GM19395 (cell line): ENCODE results near the gene ANKS1B.
A peak's percentile ranks its signal among the peaks of the same experiment; 100 is the strongest.

Experiments used
- ATAC-seq: cut with Tn5 transposase; IDR thresholded peaks from one replicate; pipeline ENCODE4 v1.9.1; 2021; ENCODE audit warnings: mild to moderate bottlenecking, moderate library complexity; ENCODE audit not compliant: unreplicated experiment

ANKS1B gene

DNA sequence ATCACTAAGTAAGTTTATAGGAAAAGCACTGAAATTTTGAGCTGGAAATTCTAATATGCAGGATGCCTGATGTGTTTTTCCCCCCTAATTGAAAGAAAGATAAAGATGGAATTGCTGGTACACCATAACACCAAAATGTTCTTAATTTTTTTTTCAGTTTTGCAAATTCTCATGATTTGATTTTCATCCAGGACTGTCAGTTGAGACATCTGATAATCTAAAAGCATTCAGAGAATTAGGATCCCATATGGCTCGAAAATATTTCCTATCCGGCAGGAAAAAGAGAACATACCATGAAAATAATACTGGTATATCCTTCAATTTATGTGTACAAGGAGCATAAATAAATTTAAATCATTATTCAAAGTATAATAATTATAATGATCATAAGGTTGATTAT is 887.6 kb downstream of the ANKS1B start:
- no peak for ATAC-seq

DNA sequence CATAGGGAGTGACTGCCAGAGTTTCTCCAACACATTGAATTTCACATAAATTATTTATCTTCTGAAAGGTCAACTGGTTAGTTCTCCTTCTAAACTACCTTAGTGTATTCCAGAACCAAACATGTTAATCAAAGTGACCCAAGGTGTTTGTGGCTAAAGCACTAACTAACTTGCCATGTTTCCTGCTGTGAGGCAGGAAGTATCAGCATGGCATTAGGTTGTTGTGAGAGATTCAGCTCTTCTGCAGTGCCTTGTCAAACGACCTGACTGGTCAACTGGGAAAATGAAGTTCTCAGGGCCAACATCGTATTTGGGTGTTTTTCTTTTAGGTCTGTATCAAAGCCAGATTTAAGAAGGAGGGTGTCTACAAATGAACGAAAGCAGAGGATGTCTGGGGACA is 891.6 kb downstream of the ANKS1B start:
- no peak for ATAC-seq

DNA sequence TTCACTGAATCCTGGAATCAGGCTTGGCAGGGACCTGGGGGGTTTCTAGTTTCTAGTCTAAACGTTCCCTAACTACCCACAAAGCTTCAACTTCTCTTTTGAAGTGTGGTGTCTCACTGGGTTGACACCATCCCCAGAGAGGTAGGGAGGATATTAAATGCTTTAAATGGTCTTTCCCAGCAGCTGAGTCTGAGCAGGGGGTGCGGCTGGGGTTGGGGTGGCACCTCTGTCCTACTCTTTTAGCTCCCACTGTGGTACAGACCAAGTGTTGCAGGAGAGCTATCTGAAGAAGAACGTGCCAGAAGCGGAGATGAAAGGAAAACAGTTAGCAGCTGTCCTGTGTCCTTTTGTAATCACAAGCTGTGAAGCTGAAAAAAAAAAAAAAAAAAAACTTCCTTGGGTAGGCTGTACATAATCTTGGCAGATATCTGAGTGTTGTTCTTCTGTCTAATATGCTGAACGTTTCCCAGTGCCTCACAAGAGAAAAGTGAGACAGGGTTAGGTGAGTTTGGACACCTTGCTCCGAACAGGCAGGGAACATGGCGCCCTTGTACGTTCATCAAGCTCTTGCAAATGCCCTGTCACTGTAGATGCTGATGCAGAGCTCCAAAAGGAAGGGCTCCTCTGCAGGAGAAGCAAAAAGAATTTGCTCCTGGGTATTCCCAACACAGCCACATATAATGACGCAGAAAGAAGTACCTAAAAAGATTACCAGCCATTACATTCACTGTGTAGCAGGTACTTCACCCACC is 892.5 kb downstream of the ANKS1B start:
- no peak for ATAC-seq

DNA sequence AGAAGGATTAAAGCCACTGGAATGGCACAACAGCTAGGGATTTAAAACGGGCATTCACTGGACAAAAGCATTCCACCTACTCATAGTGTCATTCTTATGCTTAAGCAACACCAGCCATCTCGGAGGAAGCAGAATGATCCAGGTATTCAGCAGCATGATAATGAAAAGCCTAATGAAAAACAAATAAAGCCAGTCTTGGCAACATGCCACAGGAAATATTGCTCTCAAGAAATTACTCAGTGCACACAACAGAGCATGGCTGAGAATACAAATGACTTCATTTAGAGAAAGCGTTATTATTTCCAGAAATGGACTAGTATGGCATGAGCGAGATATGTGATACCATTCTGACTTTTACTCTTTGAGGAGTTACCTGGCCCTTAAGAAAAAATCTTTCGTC is 897.5 kb downstream of the ANKS1B start:
- ATAC-seq, result no peak

DNA sequence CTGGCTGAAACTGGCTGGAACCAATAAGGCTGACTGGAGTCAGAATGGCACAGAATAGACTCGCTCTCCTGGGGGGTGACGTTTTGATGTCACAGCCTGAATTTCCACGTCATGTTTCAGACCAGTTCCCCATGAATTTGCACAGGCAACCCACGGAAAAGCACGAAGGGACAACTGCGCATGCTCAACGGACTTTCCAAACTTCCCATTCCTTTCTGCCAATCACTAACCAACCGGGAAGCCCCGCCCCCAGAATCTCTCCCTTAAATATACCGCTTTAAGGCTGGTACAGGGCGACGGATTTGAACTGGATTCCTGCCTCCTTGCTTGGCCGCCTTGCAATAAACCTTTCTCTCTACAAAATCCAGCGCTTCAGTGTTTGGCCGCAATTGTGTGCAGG is 904.9 kb downstream of the ANKS1B start:
- ATAC-seq, result no peak

DNA sequence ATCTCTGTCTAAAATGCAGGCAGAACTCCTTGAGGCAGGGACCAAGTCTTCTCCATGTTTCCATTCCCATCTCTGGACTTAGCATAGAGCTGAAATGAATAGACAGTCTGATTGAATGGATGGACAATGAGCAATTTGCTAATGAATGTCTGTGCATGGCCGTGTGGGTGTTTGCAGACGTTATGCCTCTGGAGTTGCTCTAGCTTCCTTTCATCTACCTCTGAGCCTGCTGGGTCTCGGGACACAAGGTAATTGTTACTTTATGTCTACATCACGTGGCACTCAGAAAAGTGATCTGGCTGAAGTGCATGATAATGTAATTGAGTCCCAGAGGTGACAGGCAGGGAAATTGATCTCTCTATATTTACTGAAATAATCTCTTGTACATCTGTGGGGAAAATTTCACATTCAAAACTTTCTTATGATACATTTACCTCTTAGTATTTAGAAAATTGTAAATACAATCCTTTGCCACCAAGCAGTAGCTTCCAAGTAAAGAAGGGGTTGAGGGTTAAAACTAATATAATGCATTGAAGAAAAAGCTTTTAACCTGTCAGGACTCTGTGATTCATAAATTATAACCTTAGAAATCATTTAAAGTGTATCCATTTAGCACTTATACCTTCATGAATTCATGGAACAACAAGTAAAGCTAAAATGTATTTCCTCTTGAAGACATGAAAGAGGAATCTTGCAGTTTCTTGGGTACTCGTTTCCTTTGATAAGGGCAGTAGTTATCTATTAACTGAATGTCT is 915.6 kb downstream of the ANKS1B start:
- ATAC-seq, result no peak

DNA sequence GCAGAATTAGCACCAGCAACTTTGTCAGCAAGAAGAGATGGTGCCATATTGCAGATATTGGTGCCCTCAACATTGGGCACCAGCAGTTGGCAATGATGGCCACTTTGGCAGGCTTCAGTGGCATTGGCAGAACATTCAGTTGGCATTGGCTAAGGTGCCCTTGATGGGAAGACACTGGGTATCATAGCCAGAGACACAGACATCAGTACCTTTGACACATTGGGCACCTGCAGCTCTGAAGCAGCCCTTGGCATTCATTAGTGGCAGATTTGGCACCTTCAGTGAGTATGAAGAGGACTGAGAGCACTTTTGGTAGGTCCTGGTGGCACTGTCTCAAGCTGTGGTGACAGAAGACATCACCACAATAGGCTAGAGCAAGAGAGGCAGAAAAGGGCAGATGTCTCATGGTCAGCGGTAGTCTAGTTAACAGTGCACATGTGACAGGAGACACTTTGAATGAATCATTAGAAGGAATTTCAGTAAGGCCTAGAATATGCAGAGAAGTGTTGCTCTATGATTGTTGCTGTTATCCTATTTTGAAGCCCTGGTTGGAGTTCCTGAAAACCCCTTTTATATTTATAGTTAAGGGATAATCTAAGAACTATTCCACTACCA is 917.5 kb downstream of the ANKS1B start:
- no peak for ATAC-seq

DNA sequence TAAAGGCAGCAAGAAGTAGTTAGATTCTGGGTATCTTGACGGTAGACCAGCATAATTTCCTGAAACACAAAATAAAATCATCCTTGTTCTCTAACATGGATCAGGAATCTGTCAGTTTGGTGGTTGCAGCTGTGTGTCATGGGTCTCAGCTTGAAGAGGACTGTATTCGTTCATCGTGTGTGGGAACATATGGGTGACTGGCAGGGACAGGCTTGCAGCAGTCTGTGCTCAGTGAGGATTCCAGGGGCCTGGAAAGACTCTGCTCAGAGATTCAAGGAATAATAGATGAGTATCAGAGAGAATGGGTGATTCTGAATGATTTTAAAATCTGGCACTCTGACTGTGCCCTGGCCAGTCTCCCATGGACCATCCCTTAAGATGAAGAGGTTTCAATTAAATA is 918.0 kb downstream of the ANKS1B start:
- ATAC-seq, result no peak

DNA sequence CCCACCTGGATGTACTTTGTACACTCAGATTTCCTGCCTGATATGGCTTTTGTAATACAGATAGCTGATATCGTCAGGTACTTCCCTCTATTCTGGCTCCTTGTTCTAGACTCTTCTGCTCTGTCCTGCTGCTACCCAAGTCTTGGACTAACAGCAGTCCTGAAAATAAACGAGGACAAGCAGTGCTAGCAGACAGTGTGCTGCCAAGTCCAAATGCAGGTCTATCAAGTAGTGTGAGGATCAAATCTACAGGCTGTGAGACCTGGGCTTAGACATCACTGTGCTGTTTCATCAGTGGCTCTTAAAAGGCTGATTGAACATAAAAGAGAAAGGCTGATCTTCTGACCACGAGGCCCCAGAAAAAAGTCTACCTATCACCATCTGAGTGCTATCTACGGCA is 921.6 kb downstream of the ANKS1B start:
- no peak for ATAC-seq

DNA sequence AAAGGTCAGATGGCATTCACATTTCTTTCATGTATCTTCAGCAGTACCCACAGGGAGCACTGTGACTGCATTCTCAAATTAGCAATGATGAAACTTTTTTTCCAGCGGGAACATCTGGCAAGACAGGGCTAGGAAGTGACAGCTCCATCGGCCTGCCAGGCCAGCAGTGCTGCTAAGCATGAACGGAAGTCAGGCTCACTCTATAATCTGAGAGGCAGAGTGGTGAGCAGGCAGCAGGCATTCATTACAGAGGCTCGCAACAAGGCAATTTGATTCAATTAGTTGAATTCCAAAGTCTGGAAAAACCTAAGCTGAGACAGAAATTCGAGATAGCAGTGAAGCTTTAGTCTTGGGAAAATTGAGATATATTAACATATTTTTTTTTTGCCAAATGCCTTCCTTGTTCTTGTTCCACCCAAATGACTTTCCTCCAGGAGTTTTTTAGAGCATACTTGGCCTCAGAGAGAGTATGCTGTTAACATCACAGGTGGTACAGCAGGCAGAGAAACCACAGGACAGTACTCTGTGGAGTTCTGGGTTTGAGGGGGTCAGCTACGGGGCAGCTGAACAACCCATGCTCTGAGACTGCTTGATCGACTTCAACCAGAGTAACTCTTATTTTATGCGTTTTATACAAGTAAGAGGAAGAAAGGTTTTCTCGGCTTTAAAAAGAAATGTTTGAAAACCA is 924.8 kb downstream of the ANKS1B start:
- ATAC-seq, result no peak

DNA sequence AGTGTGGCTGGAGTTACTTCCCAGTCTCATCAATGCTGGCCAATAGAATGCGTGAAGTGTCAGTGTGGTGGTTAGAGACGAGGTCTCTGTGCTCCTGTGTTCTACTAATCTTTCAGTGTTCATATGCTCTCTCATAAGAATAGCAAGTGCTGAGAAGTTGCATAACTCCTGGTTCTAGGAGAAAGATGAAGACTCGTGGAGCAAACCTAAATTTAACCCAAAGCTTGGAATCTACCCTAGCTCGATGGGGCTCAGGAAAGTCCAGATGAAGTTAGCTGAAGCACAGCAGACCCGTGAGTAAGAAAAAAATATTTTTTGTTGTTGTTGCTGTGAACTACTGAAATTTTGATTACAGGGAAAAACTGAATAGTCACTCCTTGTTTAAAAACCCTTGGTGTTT is 927.1 kb downstream of the ANKS1B start:
- no peak for ATAC-seq

DNA sequence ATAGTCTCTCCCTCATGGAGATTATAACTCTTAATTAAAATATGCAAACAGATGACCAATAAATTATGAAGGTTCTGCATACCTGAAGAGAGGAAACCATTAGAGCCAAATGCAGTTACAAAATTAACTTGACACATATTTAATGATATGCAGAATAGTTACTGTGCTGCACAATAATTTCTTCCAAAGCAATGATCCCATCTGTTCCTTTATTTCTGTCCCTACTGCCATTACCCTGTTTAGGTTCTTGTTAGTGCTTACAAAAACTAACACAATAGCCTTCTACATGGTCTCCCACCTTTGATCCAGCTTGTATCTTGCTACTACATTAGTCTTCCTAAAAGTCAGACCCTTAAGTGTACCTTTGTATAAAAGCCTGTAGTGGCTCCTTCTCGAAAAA is 928.5 kb downstream of the ANKS1B start:
- no peak for ATAC-seq

DNA sequence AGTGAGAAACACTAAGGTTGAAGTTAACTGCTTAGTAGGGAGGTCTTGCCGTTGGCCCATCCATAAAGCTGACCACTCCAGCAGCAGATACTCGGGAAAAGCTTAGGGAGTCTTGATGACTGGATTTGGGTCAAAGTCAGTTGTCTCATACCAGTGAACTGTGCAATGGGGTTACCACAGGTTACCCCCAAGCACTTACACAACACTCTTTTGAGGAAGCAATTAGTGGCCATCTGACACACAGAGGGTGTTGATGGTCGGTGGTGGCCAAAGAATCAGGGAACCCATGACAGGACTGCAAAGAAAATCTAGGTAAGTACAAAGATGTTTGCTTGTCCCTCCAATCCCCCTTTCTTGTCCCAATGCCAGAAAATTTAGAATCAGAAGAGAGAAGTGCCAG is 929.4 kb downstream of the ANKS1B start:
- no peak for ATAC-seq

DNA sequence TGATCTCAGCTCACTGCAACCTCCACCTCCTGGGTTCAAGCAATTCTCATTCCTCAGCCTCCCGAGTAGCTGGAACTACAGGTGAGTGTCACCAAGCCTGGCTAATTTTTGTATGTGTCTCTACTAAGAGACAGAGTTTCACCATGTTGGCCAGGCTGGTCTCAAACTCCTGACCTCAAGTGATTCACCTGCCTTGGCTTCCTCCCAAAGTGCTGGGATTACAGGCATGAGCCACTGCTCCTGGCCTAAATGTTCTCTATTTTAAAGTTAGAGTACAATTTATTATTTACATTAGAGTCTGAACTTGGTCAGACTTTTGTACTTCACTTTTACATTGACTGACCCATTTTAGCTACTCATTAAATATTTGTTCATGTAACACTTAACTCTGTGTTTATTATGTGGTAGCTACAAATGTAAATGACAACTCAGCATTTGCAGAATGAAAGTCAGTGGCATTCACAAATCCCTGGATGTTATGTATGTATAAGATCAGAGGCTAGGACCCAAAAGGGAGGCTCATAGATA is 930.1 kb downstream of the ANKS1B start:
- ATAC-seq, result no peak

DNA sequence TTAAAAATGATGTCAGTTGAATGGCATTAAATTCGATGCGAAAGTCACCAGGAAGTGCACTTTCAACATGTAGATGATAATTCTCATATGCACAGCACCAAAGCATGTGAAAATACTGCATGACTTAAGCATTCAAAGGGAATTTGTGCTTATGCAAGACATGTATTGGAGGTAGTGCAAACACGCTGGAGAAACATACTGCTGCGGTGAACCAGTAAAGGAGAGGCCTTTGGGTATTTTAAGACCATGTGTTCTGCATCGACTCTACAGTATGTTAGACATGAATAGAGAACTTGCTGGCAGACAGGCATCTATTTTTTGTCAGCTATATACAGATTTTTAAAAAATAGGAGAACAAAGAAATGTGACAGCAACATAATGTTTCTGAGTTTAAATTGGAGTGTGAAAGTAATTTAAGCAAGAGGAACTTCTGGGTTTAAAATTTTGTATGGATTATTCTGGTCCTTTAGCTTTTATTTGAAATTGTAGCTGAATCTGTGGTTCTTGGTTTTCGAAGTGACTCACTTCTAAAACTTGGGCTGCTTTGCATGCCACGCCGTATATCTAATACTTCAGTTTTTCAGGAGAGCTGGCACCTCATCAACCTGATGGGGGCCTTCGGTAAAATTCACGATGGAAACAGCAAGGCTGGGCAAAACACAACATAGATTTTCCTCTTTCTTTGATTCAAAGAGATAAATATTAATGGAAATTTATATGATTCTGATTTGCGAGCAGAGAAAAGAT is 930.9 kb downstream of the ANKS1B start:
- no peak for ATAC-seq

DNA sequence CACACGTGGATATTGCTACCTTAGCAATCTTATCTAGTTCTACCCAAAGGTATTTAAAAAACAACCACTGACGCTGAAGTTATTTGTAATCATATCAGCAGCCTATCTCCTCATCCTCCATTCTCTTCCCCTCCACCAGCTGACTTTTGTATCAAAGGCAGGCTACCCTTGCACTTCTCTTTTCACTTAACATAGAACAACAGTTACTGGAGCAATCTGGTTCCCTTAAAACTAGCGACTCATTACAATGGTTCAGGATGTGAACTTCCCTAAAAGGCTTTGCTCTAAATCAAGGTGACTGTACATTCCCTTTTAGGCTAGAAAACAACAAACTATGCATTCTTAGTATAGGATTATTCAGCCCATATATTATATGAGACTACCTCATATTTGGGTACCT is 935.0 kb downstream of the ANKS1B start:
- no peak for ATAC-seq

DNA sequence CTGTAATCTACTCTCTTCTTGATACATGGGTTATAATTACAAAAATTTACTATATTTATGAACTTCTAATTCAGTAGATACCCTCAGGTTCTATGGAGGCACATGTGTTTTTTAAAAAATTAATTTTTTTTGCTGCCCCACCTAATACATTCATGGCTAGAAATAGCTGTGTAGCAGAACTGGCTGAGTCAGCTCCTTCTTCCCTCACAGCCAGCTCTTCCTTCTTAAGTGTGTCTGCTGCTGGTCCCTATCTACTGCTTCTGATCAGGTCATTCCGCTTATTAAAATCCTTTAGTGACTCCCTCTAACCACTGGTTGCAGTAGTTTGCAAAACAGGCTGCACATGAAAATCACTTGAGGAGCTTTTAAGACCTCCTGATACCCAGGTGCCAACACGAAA is 939.6 kb downstream of the ANKS1B start:
- ATAC-seq, result no peak

DNA sequence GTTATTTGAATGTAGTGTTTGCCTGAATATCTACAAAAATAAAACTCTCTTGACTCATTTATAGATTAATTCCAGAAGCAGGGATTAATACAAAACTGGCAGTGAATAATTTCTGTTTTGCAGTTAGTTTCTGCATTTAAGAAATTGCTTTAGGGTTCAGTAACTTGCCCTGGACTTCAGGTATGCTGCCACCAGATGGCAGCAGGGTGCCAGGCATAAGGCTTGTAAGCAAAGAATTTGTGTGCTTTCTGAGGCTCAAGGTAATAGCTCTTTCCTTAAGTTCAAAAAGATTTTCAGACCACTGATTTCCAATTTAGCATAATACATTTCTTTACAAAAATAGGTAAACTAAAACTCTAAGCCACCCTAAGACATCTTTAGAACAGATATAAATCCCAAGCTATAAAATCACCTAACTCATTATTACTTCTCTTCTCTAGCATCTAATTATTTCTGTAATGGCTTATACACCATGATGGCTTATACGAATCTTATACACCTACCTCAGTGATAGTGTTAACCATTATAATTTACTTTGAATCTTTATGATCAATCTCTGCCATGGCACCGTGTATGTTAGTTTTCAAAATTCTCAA is 941.3 kb downstream of the ANKS1B start:
- peak; percentile 70 for ATAC-seq

DNA sequence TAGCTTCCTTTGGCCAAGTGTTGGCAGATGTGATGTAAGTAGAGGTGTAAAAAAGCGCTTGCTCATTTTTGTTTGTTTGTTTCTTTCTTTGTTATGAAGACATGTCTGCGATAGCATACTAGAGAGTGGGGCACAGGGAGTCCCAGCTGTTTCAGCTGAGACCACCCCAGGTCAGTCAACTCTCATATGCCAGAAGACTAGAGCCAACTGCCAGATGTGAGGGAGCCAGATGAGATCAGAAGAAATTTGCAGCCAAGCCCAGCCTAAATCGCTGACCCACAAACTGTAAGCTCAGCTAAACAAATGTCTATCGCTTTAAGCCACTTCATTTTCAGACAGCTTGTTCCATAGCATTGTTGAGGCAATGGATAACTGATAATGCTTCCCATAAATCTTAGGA is 942.5 kb downstream of the ANKS1B start:
- ATAC-seq, result no peak
